HG02588 (cell line): ENCODE data around the gene PTGES2.

Experiments used
- ATAC-seq: cut with Tn5 transposase; IDR thresholded peaks from one replicate; pipeline ENCODE4 v1.9.1; 2021; ENCODE audit warnings: mild to moderate bottlenecking, moderate library complexity; ENCODE audit not compliant: unreplicated experiment

The PTGES2 gene

DNA sequence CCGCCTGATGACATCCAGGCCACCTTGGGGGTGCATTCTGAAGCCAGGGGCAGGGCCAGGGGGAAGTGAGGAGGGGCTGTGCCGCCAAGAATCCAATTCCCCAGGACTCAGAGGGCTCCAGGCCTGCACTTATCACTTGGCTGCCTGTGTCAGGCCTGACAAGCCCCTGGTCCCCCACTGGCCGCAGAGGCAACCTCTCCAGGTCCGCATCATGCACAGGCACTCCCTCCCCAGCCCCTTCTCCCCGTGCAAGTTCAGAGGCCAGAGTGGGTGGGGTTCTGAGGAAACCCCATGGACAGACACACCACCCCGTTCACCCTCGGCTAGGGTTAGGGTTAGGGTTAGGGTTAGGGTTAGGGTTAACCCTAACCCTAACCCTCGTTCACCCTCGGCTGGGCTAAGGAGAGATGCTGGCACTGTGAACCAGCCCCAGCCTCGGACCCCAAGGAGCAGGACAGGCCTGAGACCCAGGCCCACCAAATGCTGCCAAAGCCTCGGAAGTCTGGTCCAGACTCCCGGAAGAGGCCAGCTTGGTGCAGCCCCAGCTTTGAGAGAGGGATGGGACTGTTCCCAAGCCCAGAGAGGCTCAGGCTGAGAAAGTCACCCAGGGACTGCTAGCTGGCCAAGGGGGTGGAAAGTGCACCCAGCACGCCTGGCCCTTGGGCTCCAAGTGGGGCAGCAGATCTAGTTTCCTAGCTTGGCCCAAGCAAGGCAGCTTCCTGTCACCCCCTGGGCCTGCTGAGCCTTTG lies 26.6 kb upstream of the PTGES2 start:
- ATAC-seq, result no peak

- ATAC-seq, result no peak
Observed at GRCh38 chr9:128153060-128153946, 25.8 kb upstream of the PTGES2 start.

DNA sequence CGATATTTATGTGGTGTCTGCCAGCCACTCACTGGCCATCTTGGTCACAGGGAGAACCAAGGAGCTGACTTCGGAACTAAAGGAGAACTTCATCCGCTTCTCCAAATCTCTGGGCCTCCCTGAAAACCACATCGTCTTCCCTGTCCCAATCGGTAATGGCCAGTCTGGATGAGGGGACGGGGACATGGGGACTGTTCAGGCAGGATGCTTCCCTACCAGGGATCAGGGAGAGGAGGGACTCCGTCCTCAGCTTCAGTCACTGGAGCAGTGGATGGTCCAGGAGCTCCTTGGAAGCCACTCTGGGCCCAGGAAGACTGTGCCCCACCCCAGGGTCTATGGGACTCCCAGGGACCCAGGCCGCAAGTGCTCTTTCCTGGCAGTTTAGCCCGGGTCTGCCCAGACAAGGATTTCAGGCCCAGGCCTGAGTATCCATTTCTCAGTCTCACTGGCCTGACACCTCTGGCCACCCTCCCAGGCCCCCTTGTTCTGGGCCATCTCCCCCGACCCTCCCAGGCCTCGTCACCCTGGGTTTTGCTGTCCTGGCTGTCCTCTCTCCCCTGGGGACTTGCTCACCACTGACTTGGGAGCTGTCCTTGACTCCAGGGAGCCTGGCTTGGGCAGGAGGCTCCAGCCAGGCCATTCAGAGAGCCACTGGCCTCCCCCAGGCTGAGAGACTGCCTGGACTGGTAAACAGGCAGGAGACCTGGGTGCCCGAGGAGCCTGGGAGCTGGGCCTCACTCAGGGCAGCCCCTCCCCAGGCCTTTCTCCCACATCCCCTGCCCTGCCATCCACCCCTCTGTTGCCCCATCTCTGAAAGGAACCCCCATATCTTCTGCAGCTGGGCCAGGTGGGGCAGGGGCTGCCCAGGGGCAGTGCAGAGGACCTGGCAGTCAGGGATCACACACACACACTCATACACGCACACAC lies 24.9 kb upstream of the PTGES2 start:
- ATAC-seq, result no peak

DNA sequence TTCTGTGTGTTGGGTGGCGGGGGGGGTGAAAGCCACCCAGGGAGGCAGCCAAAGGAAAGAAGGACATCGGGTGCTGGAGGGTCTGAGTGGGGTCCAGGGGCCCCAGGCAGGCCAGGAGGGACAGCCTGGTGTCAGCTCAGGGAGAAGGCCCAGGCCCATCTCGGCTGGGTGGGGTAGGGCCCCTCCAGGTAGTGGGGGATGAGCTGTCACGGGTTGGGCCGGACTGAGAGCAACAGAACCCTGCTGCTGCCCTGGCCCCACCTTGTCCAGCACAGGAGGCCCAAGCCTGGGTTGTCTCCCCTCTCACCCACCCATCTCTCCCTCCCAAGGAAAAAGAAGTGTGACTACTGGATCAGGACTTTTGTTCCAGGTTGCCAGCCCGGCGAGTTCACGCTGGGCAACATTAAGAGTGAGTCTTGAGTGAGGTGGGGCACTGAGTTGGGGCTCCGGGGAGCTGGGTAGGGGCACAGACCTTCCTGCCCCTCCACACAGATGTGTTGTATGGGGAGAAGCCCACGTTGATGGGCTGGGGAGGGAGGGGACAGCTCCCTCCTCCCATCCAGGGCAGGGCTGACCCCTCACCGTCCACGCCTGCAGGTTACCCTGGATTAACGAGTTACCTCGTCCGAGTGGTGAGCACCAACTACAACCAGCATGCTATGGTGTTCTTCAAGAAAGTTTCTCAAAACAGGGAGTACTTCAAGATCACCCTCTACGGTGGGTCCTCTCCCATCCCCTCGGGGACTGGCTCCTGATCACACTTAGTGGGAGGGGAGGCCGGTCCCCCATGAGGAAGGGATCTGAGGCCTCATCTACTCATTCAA lies 24.0 kb upstream of the PTGES2 start:
- no peak for ATAC-seq

DNA sequence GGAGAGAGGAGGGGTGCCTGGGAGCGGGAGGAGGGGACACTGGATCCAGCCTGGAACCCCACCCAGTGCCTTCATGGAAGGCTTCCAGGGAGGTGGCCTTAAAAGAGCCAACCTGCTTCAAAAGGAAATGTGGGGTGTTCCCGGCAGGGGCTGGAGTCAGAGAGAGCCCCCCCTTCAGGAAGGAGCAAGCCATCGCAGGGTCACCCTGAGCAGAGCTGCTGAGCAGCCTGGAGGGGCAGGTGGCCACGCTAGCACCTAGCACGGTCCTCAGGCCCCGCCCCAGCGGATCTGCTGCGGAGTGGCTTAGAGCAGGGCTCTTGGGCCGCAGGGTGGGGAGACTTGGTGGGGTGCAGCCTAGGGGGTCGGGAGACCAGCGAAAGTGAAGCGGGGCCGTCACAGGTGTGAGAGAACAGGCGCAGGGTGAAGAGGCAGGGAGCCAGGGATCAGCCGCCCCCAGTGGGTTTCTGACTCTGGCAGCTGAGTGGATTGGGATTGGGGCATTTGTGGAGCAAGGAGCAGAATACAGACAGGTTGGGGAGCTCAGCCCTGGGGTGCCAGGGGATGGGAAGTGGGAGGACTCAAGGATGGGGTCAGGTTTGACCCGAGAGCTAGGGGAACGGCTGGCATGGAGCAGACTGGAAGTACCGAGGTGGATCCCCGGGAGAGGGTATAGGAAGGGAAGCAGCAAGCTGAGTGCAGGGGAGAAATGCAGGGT lies 23.2 kb upstream of the PTGES2 start:
- ATAC-seq, result no peak

DNA sequence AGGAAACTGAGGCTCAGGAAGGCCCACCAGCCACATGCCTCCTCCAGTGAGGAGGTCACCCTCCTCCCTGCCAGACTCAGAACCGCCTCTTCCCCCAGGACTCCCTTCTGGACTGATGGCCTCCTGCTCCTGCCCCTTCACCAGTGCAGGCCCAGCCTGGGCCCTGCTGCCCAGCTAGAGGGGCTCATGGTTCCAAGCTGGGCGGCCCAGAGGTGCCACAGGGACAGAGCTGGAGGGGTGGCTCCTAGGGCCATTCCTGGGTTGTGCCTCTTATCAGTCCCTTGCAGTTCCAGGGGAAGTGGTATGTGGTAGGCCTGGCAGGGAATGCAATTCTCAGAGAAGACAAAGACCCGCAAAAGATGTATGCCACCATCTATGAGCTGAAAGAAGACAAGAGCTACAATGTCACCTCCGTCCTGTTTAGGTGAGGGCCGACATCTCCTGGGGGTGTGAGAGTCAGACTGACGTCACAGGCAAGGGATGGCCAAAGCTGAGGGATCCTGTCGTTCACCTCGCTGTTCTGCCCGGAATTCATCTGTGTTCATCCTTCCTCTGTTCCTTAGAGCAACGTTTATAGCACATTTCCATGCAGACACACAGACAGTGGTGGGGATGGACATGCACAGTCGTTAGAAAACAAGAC lies 22.5 kb upstream of the PTGES2 start:
- no peak for ATAC-seq

DNA sequence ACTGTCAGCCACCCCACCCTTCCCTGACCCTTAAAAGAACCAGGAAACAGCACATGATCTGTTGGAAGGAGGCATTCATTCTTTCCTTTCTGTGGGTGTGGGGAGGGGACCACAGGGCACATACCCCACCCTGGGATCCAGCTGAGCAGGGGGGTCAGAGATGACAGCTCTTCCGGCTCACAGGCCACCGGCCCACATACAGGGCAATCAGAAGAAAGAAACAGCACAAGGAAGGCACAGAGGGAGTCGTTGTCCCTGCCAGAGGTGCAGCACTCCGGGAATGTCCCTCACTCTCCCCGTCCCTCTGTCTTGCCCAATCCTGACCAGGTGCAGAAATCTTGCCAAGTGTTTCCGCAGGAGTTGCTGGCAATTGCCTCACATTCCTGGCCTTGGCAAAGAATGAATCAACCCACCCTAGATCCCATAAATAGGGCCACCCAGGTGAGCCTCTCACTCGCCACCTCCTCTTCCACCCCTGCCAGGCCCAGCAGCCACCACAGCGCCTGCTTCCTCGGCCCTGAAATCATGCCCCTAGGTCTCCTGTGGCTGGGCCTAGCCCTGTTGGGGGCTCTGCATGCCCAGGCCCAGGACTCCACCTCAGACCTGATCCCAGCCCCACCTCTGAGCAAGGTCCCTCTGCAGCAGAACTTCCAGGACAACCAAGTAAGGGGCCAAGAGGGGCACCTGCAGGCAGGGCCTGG lies 21.6 kb upstream of the PTGES2 start, which contains the start of gene LCN2:
LCN2 (plus strand) TSS at position 453 of the 701 bp plus-strand sequence; CDS start at position 526, 73 bp downstream.
- ATAC-seq, result no peak

DNA sequence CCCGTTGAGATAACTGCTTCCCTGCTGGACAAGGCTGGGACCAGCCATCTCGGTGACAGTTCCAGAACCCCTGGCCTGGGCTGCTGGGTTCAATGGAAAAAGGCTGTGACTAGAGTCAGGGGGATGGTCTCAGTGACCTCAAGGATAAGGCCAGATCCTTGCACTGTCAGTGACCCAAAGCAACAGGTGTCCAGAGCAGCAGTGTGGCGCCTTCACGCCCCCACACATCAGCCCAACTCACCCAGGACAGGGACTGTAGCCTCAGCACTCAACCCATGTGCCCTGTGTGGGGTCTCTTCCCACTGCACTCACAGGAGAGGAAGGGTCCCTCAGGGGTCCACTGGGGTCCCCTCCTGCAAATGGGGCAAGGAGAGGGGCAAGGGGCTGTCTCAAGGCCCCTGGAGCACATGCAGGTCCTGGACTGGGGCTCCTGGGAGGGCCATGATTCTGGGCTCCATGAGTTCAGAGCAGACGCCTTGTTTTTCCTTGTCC lies 21.0 kb upstream of the PTGES2 start:
- no peak for ATAC-seq

DNA sequence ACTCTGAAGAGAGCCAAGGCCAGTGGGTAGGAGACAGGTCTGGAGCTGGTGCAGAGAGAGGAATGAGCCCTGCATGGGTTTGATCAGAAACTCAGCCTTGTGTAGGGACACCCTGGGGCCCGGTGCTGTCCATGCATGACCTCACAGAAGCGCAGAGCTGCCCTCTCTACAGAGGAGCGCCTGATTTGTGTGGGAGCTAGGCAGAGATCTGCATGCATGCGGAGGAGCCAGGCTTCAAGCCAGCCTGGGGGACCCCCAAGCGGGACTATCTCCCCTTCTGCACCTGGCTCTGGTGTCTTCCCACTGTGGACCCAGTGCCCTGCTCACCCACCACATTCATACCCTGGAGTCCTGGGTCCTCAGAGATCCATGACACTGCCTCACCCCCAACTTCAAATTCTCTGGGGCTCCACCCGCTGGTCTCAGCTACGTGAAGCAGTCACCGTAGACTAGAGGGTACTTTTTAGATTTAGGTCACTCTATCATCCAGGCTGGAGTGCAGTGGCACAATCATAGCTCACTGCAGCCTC lies 19.1 kb upstream of the PTGES2 start:
- ATAC-seq, result no peak

GRCh38 chr9:128145951-128146351 lies 18.4 kb upstream of the PTGES2 start:
- ATAC-seq, result no peak

DNA sequence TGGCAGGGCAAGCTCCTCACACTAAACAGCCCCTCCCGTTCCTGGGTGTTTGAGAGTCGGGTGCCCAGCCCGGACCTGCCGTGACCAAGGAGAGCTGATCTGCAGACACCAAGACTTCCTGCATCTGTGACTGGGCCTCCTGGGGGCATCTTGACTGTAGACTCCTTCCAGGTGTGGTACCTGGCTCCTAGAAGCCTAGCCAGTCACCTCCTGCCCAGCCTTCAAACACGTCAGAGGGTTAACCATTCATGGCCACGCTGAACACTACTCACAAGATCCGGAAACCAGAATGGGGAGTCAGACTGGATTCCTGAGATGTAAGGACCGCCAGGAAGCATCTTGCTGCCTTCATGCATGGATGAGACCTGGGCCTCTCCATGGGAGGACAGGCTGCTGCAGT lies 18.0 kb upstream of the PTGES2 start:
- no peak for ATAC-seq

- no peak for ATAC-seq
Observed at GRCh38 chr9:128144239-128145181, 17.0 kb upstream of the PTGES2 start.

GRCh38 chr9:128143525-128144238 lies 16.2 kb upstream of the PTGES2 start:
- no peak for ATAC-seq

- no peak for ATAC-seq
Observed at GRCh38 chr9:128142596-128142995, 15.1 kb upstream of the PTGES2 start.

- ATAC-seq, result no peak
Observed at GRCh38 chr9:128142061-128142460, 14.5 kb upstream of the PTGES2 start.

DNA sequence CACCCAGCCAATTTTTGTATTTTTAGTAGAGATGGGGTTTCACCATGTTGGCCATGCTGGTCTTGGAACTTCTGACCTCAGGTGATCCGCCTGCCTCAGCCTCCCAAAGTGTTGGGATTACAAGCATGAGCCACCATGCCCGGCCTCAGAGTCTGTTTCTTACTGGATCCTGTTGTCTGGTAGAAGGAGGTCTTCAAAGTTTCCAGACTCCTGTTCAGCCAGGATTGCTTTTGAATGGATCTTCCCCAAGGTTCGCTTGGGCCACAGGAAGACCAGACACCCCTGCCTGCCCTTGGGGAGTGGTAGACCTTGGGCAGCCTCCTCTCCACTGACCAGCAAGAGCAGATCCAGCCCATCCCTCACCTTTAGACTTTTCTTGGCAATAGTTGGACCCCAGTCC lies 14.1 kb upstream of the PTGES2 start:
- ATAC-seq, result no peak
